GM12878 (cell line): ENCODE data around the gene SFXN1. TPM values are rescaled to one million over a fixed set of nuclear protein-coding genes. Genes with fewer than 3 reads are reported as not detected.
A peak's percentile ranks its signal among the peaks of the same experiment; 100 is the strongest.

Source experiments
- BHLHE40 ChIP-seq, 2 experiments: fragments of 450-650 bp in 1 of 2; IDR thresholded peaks; 2 replicates each; pipeline ENCODE4 v1.6.1; 2011 to 2017; ENCODE audit warnings: low read depth in 2 of 2, borderline replicate concordance in 1 of 2, improper control_type of control experiment in 1 of 2, low read length in 1 of 2, mild to moderate bottlenecking in 1 of 2
- HCFC1 ChIP-seq: fragments of 150-350 bp; IDR thresholded peaks from 2 replicates; pipeline ENCODE4 v1.6.1; 2014; ENCODE audit warnings: low read length
- HDAC2 ChIP-seq: fragments of 200-600 bp; sonication (generic); IDR thresholded peaks from 2 replicates; pipeline ENCODE4 v1.6.1; 2017
- IRF4 ChIP-seq: IDR thresholded peaks from 2 replicates; pipeline ENCODE4 v1.6.1; 2011; ENCODE audit warnings: low read depth, low read length
- JUND ChIP-seq: IDR thresholded peaks from 2 replicates; pipeline ENCODE4 v1.6.1; 2012; ENCODE audit warnings: low read depth, mild to moderate bottlenecking, low read length, improper control_type of control experiment, moderate library complexity
- KAT2A ChIP-seq: conservative IDR thresholded peaks from 2 replicates; pipeline ENCODE4 v1.6.1; 2011; ENCODE audit warnings: low read depth, low read length; ENCODE audit not compliant: control insufficient read depth
- KLF5 ChIP-seq: fragments of 450-650 bp; IDR thresholded peaks from 2 replicates; pipeline ENCODE4 v1.6.1; 2014; ENCODE audit warnings: mild to moderate bottlenecking; ENCODE audit not compliant: partially characterized antibody
- MYB ChIP-seq: fragments of 150-350 bp; IDR thresholded peaks from 2 replicates; pipeline ENCODE4 v1.6.1; 2014; ENCODE audit warnings: mild to moderate bottlenecking, low read depth, low read length, borderline replicate concordance
- SREBF1 ChIP-seq: IDR thresholded peaks from 2 replicates; pipeline ENCODE4 v1.6.1; 2012; ENCODE audit warnings: mild to moderate bottlenecking, low read length
- SUZ12 ChIP-seq: fragments of 200-600 bp; sonication (generic); IDR thresholded peaks from one replicate; pipeline ENCODE4 v1.6.1; 2018; ENCODE audit warnings: antibody characterized with exemption, mild to moderate bottlenecking; ENCODE audit not compliant: unreplicated experiment
- TBL1XR1 ChIP-seq: IDR thresholded peaks from 2 replicates; pipeline ENCODE4 v1.6.1; 2012; ENCODE audit warnings: low read depth, low read length, improper control_type of control experiment
- ZNF384 ChIP-seq: IDR thresholded peaks from 2 replicates; pipeline ENCODE4 v1.6.1; 2012; ENCODE audit warnings: low read depth, mild to moderate bottlenecking, low read length, improper control_type of control experiment, borderline replicate concordance
- polyA plus RNA-seq, 11 experiments: library from polyadenylated mRNA; depleted of rRNA in 4 of 11; unstranded in 6 of 11; stranded (reverse) in 5 of 11; fragments of >200 nt; fragmentation: Nextera tagmentation in 4 of 11; fragmentation: Illumina TruSeq in 1 of 11; extraction: Ambion mirVana in 4 of 11; extraction: Trizol in 1 of 11; gene quantifications; 1 replicate in 1 of 11; 2 replicates in 10 of 11; pipeline versions ENCODE4 v1.2.1 to v1.2.3, GENCODE V29; 2011 to 2016; ENCODE audit warnings: inconsistent platforms in 2 of 11, missing spikeins in 2 of 11, low read depth in 1 of 11
- total RNA-seq, 4 experiments: library from RNA; depleted of rRNA in 3 of 4; stranded (reverse); fragments of >200 nt in 3 of 4; fragmentation: Illumina TruSeq in 1 of 4; extraction: Trizol in 1 of 4; gene quantifications; 2 replicates each; pipeline versions ENCODE4 v1.2.1 to v1.2.3, GENCODE V29; 2013 to 2021
- TF ChIP-seq, protein P1 (sequence below): fragments of 450-650 bp; IDR thresholded peaks from 2 replicates; pipeline ENCODE4 v1.6.1; 2016; ENCODE audit warnings: mild to moderate bottlenecking, moderate library complexity, borderline replicate concordance
- TF ChIP-seq, protein P2 (sequence below): fragments of 150-350 bp; IDR thresholded peaks from 2 replicates; pipeline ENCODE4 v1.6.1; 2016; ENCODE audit warnings: low read depth, low read length
- TF ChIP-seq, protein P3 (sequence below): fragments of 450-650 bp; IDR thresholded peaks from 2 replicates; pipeline ENCODE4 v1.6.1; 2016; ENCODE audit warnings: mild to moderate bottlenecking
- TF ChIP-seq, protein P4 (sequence below): fragments of 450-650 bp; IDR thresholded peaks from 2 replicates; pipeline ENCODE4 v1.6.1; 2016; ENCODE audit warnings: mild to moderate bottlenecking

Gene SFXN1
- total and polyA plus RNA-seq, 10 of the 15 experiments (the other 5 are each of a cell fraction or from before 2014, with no cell fraction given): 18.0 to 248 (median 103) TPM

DNA sequence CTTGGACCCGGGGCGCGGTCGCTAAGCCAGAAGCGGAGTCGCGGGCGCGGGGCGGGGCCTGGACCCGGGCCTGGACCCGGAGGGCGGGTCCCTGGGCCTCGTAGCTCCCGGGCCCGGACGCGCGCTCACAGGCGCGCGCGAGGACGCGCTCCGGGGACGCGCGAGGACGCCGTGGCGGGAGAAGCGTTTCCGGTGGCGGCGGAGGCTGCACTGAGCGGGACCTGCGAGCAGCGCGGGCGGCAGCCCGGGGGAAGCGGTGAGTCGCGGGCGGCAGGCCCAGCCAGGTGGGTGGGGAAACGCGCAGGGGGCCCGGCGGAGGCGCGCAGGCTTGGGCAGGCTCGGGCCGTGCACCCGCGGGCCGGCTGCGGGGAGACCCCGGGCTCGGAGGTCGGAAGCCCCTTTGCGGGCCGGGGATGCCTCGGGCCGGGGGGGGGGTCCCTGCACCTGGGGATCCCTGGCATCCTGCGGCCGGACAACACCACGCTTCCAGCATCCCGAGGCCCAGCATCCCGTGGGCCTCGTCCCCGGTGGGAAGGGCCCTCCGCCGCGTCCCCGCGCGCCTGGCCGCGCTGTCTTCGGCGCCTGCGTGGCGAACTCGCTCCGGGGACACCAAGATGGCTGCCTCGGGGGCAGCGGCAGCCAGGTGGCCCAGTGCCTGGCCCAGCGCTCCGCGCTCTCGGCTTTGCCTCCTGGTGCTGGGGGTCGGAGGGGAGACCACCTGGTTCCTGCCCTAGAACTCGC, at the start of gene SFXN1 (continued):
- TF ChIP-seq SUZ12: no peak
- TF ChIP-seq HCFC1: no peak
- TF ChIP-seq, protein P1, sequence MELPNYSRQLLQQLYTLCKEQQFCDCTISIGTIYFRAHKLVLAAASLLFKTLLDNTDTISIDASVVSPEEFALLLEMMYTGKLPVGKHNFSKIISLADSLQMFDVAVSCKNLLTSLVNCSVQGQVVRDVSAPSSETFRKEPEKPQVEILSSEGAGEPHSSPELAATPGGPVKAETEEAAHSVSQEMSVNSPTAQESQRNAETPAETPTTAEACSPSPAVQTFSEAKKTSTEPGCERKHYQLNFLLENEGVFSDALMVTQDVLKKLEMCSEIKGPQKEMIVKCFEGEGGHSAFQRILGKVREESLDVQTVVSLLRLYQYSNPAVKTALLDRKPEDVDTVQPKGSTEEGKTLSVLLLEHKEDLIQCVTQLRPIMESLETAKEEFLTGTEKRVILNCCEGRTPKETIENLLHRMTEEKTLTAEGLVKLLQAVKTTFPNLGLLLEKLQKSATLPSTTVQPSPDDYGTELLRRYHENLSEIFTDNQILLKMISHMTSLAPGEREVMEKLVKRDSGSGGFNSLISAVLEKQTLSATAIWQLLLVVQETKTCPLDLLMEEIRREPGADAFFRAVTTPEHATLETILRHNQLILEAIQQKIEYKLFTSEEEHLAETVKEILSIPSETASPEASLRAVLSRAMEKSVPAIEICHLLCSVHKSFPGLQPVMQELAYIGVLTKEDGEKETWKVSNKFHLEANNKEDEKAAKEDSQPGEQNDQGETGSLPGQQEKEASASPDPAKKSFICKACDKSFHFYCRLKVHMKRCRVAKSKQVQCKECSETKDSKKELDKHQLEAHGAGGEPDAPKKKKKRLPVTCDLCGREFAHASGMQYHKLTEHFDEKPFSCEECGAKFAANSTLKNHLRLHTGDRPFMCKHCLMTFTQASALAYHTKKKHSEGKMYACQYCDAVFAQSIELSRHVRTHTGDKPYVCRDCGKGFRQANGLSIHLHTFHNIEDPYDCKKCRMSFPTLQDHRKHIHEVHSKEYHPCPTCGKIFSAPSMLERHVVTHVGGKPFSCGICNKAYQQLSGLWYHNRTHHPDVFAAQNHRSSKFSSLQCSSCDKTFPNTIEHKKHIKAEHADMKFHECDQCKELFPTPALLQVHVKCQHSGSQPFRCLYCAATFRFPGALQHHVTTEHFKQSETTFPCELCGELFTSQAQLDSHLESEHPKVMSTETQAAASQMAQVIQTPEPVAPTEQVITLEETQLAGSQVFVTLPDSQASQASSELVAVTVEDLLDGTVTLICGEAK: no peak
- no peak for TF ChIP-seq KAT2A
- TF ChIP-seq JUND: no peak
- TF ChIP-seq, protein P2, sequence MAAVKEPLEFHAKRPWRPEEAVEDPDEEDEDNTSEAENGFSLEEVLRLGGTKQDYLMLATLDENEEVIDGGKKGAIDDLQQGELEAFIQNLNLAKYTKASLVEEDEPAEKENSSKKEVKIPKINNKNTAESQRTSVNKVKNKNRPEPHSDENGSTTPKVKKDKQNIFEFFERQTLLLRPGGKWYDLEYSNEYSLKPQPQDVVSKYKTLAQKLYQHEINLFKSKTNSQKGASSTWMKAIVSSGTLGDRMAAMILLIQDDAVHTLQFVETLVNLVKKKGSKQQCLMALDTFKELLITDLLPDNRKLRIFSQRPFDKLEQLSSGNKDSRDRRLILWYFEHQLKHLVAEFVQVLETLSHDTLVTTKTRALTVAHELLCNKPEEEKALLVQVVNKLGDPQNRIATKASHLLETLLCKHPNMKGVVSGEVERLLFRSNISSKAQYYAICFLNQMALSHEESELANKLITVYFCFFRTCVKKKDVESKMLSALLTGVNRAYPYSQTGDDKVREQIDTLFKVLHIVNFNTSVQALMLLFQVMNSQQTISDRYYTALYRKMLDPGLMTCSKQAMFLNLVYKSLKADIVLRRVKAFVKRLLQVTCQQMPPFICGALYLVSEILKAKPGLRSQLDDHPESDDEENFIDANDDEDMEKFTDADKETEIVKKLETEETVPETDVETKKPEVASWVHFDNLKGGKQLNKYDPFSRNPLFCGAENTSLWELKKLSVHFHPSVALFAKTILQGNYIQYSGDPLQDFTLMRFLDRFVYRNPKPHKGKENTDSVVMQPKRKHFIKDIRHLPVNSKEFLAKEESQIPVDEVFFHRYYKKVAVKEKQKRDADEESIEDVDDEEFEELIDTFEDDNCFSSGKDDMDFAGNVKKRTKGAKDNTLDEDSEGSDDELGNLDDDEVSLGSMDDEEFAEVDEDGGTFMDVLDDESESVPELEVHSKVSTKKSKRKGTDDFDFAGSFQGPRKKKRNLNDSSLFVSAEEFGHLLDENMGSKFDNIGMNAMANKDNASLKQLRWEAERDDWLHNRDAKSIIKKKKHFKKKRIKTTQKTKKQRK: no peak
- no peak for TF ChIP-seq SREBF1
- no peak for TF ChIP-seq TBL1XR1
- TF ChIP-seq, protein P3, sequence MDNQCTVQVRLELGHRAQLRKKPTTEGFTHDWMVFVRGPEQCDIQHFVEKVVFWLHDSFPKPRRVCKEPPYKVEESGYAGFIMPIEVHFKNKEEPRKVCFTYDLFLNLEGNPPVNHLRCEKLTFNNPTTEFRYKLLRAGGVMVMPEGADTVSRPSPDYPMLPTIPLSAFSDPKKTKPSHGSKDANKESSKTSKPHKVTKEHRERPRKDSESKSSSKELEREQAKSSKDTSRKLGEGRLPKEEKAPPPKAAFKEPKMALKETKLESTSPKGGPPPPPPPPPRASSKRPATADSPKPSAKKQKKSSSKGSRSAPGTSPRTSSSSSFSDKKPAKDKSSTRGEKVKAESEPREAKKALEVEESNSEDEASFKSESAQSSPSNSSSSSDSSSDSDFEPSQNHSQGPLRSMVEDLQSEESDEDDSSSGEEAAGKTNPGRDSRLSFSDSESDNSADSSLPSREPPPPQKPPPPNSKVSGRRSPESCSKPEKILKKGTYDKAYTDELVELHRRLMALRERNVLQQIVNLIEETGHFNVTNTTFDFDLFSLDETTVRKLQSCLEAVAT: no peak
- TF ChIP-seq ZNF384: no peak
- TF ChIP-seq, protein P4, sequence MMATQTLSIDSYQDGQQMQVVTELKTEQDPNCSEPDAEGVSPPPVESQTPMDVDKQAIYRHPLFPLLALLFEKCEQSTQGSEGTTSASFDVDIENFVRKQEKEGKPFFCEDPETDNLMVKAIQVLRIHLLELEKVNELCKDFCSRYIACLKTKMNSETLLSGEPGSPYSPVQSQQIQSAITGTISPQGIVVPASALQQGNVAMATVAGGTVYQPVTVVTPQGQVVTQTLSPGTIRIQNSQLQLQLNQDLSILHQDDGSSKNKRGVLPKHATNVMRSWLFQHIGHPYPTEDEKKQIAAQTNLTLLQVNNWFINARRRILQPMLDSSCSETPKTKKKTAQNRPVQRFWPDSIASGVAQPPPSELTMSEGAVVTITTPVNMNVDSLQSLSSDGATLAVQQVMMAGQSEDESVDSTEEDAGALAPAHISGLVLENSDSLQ: no peak
- TF ChIP-seq IRF4: no peak
- TF ChIP-seq KLF5: no peak
- TF ChIP-seq BHLHE40 (IDR thresholded peaks at IDR 0.05; ENCODE audit: borderline replicate concordance in 1 of 2, low read depth in 2 of 2, low read length in 1 of 2): peak in 1 of 2 experiments; percentile 52; a peak in 2 of 4 replicates
- no peak for TF ChIP-seq MYB
- no peak for TF ChIP-seq HDAC2
